KOPT-K1 (cell line): Measurements from ENCODE around the gene ACTG2.
A peak's percentile ranks its signal among the peaks of the same experiment; 100 is the strongest.
"Not testable (repeated sequence)": the region's sequence is repeated elsewhere in the genome, so short reads cannot be mapped to it uniquely, and the experiment has no call there.

ENCODE experiments used
- H3K27ac ChIP-seq: fragments of 200-600 bp; sonication (generic); 2 replicates; pipeline ENCODE4 v1.5.1; 2016; ENCODE audit warnings: antibody characterized with exemption, mild to moderate bottlenecking, low read depth, low read length; ENCODE audit not compliant: poor library complexity, severe bottlenecking
- H3K36me3 ChIP-seq: fragments of 200-600 bp; sonication (generic); 2 replicates; pipeline ENCODE4 v1.5.1; 2017; ENCODE audit warnings: antibody characterized with exemption, mild to moderate bottlenecking, low read length, moderate library complexity; ENCODE audit not compliant: insufficient read depth
- H3K9me3 ChIP-seq: fragments of 200-600 bp; sonication (generic); 2 replicates; pipeline ENCODE4 v1.5.1; 2017; ENCODE audit warnings: antibody characterized with exemption, low read length, mild to moderate bottlenecking; ENCODE audit not compliant: insufficient read depth, poor library complexity, severe bottlenecking

ACTG2 gene

DNA sequence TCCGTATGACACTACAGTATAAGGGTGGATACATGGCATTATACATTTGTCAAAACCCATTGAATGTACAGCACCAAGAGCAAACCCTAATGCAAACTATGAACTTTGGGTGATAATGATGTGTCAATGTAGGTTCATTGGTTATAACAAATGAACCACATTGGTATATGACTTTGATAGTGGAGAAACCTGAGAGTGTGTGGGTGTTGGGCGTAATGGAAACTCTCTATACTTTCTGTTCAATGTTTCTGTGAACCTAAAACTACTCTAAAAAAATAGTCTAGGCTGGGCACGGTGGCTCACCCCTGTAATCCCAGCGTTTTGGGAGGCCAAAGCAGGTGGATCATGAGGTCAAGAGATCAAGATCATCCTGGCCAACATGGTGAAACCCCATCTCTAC is 6.5 kb upstream of the ACTG2 start:
- Histone ChIP-seq H3K9me3 (no peaks in the 10 kb centered on the region), H3K36me3 (no peaks in the 10 kb centered on the region), H3K27ac (no peak overlapping the region)

DNA sequence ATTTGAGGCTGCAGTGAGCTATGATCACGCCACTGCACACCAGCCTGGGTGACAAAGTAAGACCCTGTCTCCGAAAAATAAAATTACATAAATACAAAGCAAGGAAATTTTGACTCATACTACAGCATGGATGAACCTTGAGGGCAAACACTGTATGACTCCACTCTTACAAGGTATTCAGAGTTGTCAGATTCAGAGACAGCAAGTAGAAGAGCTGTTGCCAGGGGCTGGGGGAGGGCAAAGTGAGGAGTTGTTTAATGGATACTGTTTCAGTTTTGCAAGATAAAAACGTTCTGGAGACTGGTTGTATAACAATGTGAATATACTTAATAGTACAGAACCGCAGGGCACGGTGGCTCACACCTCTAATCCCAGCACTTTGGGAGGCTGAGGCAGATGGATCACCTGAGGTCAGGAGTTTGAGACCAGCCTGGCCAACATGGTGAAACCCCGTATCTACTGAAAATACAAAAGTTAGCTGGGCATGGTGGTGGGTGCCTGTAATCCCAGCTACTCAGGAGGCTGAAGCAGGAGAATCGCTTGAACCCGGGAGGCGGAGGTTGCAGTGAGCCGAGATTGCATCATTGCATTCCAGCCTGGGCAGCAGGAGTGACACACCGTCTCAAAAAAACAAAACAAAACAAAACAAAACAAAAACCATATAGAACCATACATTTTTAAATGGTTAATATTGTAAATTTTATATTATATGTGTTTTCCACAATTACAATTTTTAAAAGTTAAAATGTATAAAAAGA is 5.0 kb upstream of the ACTG2 start:
- not testable (repeated sequence) for H3K9me3 ChIP-seq, H3K36me3 ChIP-seq, H3K27ac ChIP-seq

DNA sequence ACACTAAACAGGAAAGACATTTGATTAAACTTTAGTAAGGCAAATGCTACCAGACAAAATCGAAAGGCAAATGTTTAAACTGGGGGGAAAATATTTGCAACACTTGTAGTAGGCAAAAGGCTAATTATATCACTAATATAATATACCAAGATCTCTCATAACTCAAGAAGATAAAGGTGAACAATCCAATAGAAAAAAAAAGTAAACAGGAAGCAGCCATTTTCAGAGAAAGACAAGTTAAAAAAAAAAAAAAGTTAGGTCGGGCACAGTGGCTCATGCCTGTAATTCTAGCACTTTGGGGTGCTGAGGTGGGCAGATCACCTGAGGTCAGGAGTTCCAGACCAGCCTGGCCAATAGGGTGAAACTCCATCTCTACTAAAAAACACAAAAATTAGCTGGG is 4.4 kb upstream of the ACTG2 start:
- Histone ChIP-seq H3K36me3 (no peaks in the 10 kb centered on the region), H3K27ac (no peak overlapping the region), H3K9me3 (no peaks in the 10 kb centered on the region)

DNA sequence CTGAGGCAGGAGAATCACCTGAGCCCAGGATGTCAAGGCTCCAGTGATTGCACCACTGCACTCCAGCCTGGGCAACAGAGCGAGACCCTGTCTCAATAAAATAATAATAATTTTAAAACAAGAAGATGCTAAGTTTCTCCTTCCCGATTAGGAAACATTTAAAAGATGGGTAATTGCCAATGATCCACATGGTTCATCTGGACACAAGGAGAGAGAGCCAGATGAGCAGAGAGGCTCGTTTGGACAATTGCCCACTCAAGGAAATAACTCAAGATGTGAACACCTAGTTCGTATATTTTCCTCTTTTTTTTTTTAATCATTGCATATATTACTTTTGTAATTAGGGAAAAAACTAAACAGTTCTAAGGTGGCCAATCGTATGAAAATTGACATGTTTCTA is 3.6 kb upstream of the ACTG2 start:
- Histone ChIP-seq H3K27ac (no peak overlapping the region), H3K36me3 (no peaks in the 10 kb centered on the region), H3K9me3 (no peaks in the 10 kb centered on the region)

DNA sequence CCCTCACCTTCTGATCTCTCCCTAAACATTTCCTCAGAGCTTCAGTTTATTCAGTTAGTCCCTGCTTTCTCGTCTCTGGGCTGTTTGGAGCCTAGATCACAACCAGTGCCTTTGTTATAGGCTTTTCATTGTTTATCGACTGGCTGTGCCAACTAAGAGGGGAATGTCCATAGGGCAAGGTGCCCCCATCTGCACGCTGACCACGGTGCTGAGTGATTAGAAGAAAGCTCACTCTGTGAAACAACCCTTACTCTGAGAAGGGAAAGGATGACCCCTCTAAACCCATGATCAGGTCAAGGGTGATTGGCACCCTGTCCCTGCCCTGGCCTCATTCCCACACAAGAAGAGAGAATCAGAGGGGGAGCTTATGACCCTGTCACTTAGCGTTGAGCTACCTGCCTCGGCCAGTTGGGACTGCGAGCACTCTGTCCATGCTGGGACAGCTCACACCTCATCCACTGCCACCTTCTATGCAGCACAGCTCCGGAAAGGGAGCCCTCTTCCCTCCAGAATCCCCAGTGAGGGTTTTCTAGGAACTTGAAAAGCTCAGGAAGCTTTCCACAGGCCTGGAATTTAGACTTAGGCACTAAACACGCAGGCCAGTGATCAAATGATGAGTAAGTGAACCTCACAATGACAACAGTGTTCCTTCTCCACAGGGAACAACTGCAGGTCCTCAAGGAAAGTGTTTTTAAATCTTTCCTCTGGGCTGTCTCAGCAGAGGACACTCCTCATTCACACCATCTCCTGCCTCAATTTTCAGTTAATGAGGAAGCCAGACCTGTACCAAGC is 2.3 kb upstream of the ACTG2 start:
- Histone ChIP-seq H3K27ac (no peak overlapping the region), H3K36me3 (no peaks in the 10 kb centered on the region), H3K9me3 (no peaks in the 10 kb centered on the region)

DNA sequence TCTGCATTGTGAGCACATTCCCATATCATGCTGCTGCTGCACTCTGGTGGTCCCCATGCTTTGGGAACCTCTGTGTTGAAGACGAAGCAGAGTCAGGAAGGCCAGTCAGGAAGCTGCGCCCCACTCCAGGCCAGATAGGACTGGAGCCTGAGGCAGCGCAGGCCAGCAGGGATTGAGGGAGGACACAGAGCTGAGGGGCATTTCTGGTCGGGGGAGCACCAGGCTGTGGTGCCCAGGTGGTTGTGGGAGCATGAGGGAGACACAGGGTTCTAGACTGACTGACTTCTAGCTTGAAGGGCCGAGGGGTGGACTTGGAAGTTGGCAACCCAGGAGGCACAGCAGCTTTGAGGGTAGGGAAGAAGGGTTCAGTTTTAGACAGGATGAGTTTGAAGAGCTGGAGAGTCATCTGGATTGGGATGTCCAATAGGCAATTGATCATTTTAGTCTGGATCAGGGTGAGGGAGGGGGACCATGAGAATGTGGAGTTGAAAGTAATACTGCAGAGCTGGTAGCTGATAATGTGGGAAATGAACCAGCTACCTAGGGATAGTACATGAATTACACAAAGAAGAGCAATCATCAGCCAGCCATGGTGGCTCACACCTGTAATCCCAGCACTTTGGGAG is 1.4 kb upstream of the ACTG2 start:
- no peaks in the 10 kb centered on the region for H3K9me3 ChIP-seq
- H3K36me3 ChIP-seq: no peaks in the 10 kb centered on the region
- H3K27ac ChIP-seq: no peak overlapping the region

DNA sequence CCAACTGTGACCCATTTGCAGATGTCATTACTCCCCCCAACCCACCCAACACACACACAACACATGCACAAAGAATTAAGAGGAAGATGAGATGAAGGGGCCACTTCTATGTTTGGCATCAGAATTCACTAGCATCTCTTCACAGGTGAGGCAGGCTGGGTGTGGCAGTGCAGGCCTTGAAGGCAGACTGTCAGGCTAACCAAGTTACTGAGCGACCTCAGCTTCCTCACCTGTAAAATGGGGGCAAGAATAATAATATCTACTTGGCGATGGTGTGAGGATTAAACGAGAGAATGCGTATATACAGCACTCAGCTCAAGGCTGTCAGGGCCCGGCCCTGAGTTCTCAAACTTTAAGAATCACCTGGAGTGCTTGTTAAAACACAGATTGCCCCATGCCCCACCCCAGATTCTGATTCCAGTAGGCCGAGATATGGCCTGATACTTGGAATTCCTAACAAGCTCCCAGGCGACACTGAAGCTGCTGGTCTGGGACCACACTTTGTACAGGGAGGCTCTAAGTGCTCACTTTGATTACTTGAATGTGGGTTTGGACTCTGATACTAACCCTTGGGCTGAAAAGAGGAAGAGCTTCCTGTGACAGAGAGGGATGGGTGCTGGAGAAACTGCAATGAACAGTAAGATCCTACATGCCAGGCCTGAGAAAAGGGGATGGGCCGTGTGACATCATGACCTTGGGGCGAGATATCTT is 1.1 kb downstream of the ACTG2 start:
- H3K27ac ChIP-seq: no peak overlapping the region
- no peaks in the 10 kb centered on the region for H3K36me3 ChIP-seq
- H3K9me3 ChIP-seq: no peaks in the 10 kb centered on the region

DNA sequence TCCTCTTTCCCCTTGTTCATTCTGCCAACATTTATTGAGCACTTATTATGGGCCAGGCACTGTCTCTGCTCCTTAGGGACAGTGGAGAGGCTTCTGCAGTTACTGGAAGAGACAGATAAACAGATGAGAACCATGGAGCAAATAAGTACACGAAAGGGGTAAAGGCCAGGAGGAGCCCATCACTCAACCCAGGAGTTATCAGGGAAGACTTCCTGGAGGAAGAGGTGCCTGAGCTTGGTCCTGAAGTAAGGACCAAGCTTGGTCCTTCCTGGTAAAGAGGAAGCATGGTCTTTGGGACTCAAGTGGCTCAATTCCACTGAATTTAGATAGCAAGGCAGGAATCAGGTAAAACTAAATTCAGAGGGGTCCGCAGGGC is 1.7 kb downstream of the ACTG2 start:
- no peak overlapping the region for H3K27ac ChIP-seq
- no peaks in the 10 kb centered on the region for H3K36me3 ChIP-seq
- no peaks in the 10 kb centered on the region for H3K9me3 ChIP-seq

DNA sequence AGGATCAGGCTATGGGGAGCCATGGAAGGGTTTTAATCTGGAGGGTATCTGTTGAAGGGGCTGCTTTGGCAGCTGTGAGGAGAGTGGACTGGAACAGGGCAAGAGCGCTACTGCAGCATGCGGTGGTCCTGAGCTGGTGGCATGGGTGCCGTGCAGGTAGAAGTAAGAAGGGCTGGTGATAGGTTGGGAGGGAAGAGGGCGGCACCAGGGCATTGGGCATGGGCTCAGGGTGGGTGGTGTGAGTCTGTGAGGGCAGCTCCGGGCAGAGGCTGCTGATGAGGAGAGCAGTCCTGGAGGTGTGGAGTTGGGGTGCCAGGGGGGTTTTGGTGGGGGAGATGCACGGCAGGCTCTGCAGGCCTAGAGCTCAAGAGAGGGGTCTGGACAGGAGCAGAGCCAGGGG is 2.1 kb downstream of the ACTG2 start:
- H3K27ac ChIP-seq: no peak overlapping the region
- H3K36me3 ChIP-seq: no peaks in the 10 kb centered on the region
- no peaks in the 10 kb centered on the region for H3K9me3 ChIP-seq

DNA sequence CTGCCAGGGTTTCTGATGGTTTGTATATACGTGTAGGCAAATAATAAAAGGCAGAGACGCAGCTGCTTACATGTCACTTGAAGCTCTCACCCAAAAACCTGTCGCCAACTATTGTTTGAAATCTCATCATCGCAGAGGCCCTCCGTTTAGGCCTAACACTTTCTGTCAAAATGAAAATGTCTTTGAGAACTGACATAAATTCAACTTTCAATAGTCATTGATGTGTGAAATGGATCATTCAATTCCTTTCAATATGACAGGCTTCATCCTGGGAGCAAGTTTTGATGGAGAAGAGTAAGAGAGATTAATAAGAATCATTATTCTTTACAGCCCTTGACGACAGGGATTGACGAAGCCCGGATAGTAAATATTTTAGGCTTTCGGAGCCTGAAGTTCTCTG is 2.7 kb downstream of the ACTG2 start:
- Histone ChIP-seq H3K36me3 (no peaks in the 10 kb centered on the region), H3K9me3 (no peaks in the 10 kb centered on the region), H3K27ac (no peak overlapping the region)

DNA sequence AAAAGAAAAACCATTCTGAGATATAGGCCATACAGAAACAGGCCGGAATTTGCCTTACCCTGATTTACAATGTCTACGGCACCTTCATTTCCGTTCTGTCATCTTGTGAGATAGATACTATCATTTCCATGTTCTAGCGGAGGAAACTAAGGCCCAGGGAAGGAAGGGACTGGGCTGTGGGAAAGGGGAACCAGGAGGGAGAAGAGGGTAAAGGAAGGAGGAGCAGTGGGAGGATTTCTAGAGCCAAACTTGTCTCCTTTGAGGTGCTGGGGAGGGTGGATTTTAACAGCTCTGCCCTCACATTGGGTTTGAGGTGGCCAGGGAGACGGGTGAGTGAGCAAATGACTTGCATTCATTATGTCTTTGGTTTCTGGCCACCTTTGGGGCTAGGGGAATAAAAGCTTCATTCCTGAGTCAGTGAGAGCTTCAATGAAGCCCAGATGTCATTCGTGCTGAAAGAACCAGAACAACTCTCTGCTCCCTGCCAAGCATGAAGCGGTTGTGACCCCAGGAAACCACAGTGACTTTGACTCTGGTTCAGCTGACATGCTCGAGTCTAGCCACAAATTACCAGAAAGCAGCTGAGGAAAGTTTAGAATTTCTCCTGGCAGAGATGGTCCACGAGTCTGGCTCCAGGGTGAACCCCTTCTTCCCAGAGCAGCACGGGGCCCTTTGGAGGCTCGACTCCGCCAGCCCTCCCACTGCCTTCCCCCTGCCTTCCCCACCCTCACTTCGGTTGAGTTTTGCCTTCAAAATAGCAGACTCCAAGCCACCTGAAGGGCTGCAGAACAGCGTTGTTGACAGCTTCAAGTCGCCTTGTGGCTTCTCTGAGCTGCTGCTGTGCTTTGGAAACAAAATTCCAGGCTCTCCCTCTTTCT is 3.8 kb downstream of the ACTG2 start:
- Histone ChIP-seq H3K27ac (peak overlapping the region; percentile 49), H3K36me3 (no peaks in the 10 kb centered on the region), H3K9me3 (no peaks in the 10 kb centered on the region)

DNA sequence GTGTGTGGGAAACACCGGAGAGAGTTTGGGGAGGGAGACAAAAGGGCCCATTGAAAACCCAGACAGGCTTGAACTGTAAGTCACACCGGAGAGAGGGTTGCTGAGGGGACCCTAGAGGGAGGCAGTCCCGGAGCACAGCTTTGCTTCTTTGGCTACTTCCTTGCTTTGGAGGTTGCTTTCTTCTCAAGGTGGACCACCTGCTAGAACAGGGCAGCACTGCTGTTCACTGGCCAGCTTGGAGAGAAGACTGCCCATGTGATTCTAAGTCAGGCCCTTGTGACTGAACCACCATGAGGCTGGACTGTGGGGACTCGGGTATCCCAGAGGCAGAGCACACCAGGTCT is 4.4 kb downstream of the ACTG2 start:
- no peaks in the 10 kb centered on the region for H3K36me3 ChIP-seq

DNA sequence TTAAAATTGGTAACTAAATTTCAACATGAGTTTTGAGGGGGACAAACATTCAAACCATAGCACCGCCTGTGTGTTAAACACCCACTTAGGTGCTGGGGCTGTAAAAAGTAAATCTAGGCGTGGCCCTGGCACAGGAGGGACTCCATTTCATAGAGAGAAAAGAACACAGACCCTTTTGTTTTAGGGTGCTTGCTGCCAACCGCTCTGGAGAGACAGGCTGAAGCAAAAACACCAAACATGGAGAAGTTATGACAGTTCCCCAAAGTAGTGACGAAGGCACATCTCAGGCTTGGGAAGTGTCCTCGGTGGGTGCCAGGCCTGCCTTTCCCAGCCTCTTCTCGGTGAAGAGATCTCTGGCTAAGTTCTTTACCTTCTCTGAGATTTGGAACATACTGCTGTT is 5.1 kb downstream of the ACTG2 start:
- no peaks in the 10 kb centered on the region for H3K9me3 ChIP-seq
- H3K27ac ChIP-seq: no peak overlapping the region
- H3K36me3 ChIP-seq: no peaks in the 10 kb centered on the region

More for the DNA sequence above, 4.4 kb downstream of the ACTG2 start:
- Histone ChIP-seq H3K9me3 (no peaks in the 10 kb centered on the region), H3K27ac (peak overlapping the region; percentile 49)

DNA sequence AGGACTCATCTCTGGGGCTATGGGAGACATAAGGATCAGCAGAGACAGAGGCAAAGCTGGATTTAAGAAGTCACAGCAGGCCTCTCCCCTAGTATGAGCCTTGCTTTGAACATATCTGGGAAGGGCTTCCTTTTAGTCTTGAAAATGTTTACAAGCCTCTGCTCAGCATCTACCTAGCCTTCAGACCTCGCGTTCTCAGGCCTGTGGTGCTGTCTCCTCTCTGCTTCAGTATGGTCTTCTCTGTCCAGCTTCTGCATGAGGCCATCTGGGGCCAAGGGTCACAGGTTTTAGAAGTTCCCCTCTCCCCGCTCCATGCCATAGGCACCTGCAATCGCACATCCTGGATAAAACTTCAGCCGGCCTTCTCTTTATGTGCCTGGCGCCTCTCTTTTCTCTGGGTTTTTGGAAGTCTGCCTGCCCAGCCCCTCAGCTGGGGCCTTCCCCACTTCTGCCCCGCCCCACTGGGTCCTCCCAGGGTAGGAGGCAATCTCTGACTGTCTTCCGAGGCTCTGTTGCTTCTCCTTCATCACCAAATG is 7.1 kb downstream of the ACTG2 start:
- Histone ChIP-seq H3K27ac (no peak overlapping the region), H3K9me3 (no peaks in the 10 kb centered on the region), H3K36me3 (no peaks in the 10 kb centered on the region)
